K562 (cell line): ENCODE results near the gene ANO6. TPM values are rescaled to one million over a fixed set of nuclear protein-coding genes. Genes with fewer than 3 reads are reported as not detected.

Source experiments
- BCLAF1 ChIP-seq, 2 experiments: fragments of 450-650 bp in 1 of 2; IDR thresholded peaks; 2 replicates each; pipeline ENCODE4 v1.6.1; 2011 to 2017; ENCODE audit warnings: low read depth in 2 of 2, antibody characterized with exemption in 1 of 2, borderline replicate concordance in 1 of 2, low read length in 1 of 2, mild to moderate bottlenecking in 1 of 2, mixed read lengths in 1 of 2; ENCODE audit not compliant: control insufficient read depth in 1 of 2
- FOXM1 ChIP-seq, 2 experiments: fragments of 450-650 bp in 1 of 2; sonication (generic) in 1 of 2; formaldehyde crosslinking in 1 of 2; IDR thresholded peaks; 2 replicates each; pipeline versions ENCODE4 v1.6.1 to v1.9.0; 2017 to 2022; ENCODE audit warnings: low read depth in 2 of 2, mild to moderate bottlenecking in 2 of 2, missing genetic modification reagents in 1 of 2, moderate library complexity in 1 of 2
- FOXO4 ChIP-seq: fragments of 450-650 bp; formaldehyde crosslinking; IDR thresholded peaks from 2 replicates; pipeline ENCODE4 v1.4.0; 2020; ENCODE audit warnings: mild to moderate bottlenecking, moderate library complexity
- GABPA ChIP-seq: fragments of 200-800 bp; sonication (Bioruptor generic); conservative IDR thresholded peaks from 2 replicates; pipeline ENCODE4 v1.6.1; 2016; ENCODE audit warnings: low read depth, missing genetic modification characterization, missing compliant biosample characterization
- KAT8 ChIP-seq: fragments of 450-650 bp; IDR thresholded peaks from 2 replicates; pipeline ENCODE4 v1.6.1; 2016; ENCODE audit warnings: low read depth, mild to moderate bottlenecking
- NFIX ChIP-seq: fragments of 250-450 bp; sonication (Bioruptor Pico); IDR thresholded peaks from 2 replicates; pipeline ENCODE4 v1.4.0; 2020; ENCODE audit warnings: low read depth, mild to moderate bottlenecking, moderate library complexity
- NR4A1 ChIP-seq, 2 experiments: fragments of 250-450 bp in 1 of 2; fragments of 450-650 bp in 1 of 2; sonication (Bioruptor Pico) in 1 of 2; IDR thresholded peaks; 2 replicates each; pipeline versions ENCODE4 v1.4.0 to v1.6.1; 2016 to 2020; ENCODE audit warnings: mild to moderate bottlenecking in 2 of 2, missing compliant biosample characterization in 1 of 2, missing genetic modification characterization in 1 of 2, moderate library complexity in 1 of 2
- XRCC5 ChIP-seq: fragments of 200-400 bp; formaldehyde crosslinking; IDR thresholded peaks from 2 replicates; pipeline ENCODE4 v1.6.1; 2017; ENCODE audit warnings: low read depth, mild to moderate bottlenecking, low read length
- YY1 ChIP-seq, 3 experiments: IDR thresholded peaks; 2 replicates each; pipeline ENCODE4 v1.6.1; 2011; ENCODE audit warnings: low read length in 2 of 3, mild to moderate bottlenecking in 2 of 3, moderate library complexity in 2 of 3, borderline replicate concordance in 1 of 3, control low read depth in 1 of 3, low read depth in 1 of 3; ENCODE audit not compliant: insufficient read depth in 3 of 3, insufficient replicate concordance in 2 of 3, control insufficient read depth in 1 of 3, insufficient read length in 1 of 3; ENCODE audit errors: extremely low read depth in 1 of 3
- ZNF274 ChIP-seq: IDR thresholded peaks from 2 replicates; pipeline ENCODE4 v1.6.1; 2011; ENCODE audit warnings: low read depth, mild to moderate bottlenecking, low read length, moderate library complexity, borderline replicate concordance
- ZNF707 ChIP-seq: fragments of 250-450 bp; sonication (Bioruptor Pico); conservative IDR thresholded peaks from 2 replicates; pipeline ENCODE4 v1.8.0; 2022; ENCODE audit warnings: inconsistent platforms, mild to moderate bottlenecking, moderate library complexity
- ZSCAN32 ChIP-seq: fragments of 450-650 bp; formaldehyde crosslinking; IDR thresholded peaks from 2 replicates; pipeline ENCODE4 v1.4.0; 2020; ENCODE audit warnings: mild to moderate bottlenecking, moderate library complexity
- polyA plus RNA-seq, 8 experiments: library from polyadenylated mRNA; depleted of rRNA in 4 of 8; stranded (reverse) in 5 of 8; unstranded in 3 of 8; fragments of >200 nt; fragmentation: Nextera tagmentation in 2 of 8; fragmentation: Illumina TruSeq in 1 of 8; extraction: Ambion mirVana in 2 of 8; extraction: Trizol in 1 of 8; gene quantifications; 2 replicates each; pipeline versions ENCODE4 v1.2.1 to v1.2.3, GENCODE V29; 2011 to 2014; ENCODE audit warnings: inconsistent platforms in 1 of 8, missing spikeins in 1 of 8
- total RNA-seq, 7 experiments: library from RNA; depleted of rRNA in 6 of 7; stranded (reverse); fragments of >200 nt in 6 of 7; fragmentation: Illumina TruSeq in 2 of 7; extraction: Trizol in 2 of 7; gene quantifications; 2 replicates each; pipeline versions ENCODE4 v1.2.1 to v1.2.3, GENCODE V29; 2011 to 2021; ENCODE audit warnings: low replicate concordance in 1 of 7
- TF ChIP-seq, protein P1 (sequence below), 2 experiments: IDR thresholded peaks in 1 of 2; conservative IDR thresholded peaks in 1 of 2; 2 replicates each; pipeline ENCODE4 v1.6.1; 2016; ENCODE audit warnings: low read depth in 2 of 2, mild to moderate bottlenecking in 1 of 2, missing compliant biosample characterization in 1 of 2, missing genetic modification characterization in 1 of 2, moderate library complexity in 1 of 2
- TF ChIP-seq, protein P2 (sequence below): fragments of 250-450 bp; sonication (Bioruptor Pico); IDR thresholded peaks from 2 replicates; pipeline ENCODE4 v1.5.0; 2021; ENCODE audit warnings: mild to moderate bottlenecking, borderline replicate concordance

The ANO6 gene
- total and polyA plus RNA-seq, 9 of the 15 experiments (the other 6 are each of a cell fraction or from before 2014, with no cell fraction given) = 3.5 to 24.7 (median 20.3) TPM

GRCh38 chr12:45273717-45274271 lies 57.9 kb downstream of the ANO6 start (continued):
- TF ChIP-seq GABPA (tag) = 0 out of 2 replicates have a peak, but pooled peaks have one; percentile 19
- 0 out of 2 replicates have a peak, but pooled peaks have one; percentile 10 for TF ChIP-seq FOXM1 (IDR thresholded peaks at IDR 0.05; ENCODE audit: low read depth)
- TF ChIP-seq FOXM1 (CRISPR knock-in tag; IDR thresholded peaks at IDR 0.05; ENCODE audit: low read depth) = no peak
- TF ChIP-seq FOXO4 = no peak
- no peak for TF ChIP-seq ZNF274
- no peak for TF ChIP-seq NFIX (CRISPR knock-in tag)
- no peak for TF ChIP-seq XRCC5
- TF ChIP-seq BCLAF1 (IDR thresholded peaks at IDR 0.05; ENCODE audit: borderline replicate concordance in 1 of 2, control insufficient read depth in 1 of 2, low read depth in 2 of 2, low read length in 1 of 2) = no peak
- TF ChIP-seq, protein P1, sequence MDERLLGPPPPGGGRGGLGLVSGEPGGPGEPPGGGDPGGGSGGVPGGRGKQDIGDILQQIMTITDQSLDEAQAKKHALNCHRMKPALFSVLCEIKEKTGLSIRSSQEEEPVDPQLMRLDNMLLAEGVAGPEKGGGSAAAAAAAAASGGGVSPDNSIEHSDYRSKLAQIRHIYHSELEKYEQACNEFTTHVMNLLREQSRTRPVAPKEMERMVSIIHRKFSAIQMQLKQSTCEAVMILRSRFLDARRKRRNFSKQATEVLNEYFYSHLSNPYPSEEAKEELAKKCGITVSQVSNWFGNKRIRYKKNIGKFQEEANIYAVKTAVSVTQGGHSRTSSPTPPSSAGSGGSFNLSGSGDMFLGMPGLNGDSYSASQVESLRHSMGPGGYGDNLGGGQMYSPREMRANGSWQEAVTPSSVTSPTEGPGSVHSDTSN (CRISPR knock-in tag; IDR thresholded peaks at IDR 0.05; ENCODE audit: low read depth) = 0 out of 2 replicates have a peak, but pooled peaks have one; percentile 26
- TF ChIP-seq, protein P1 (tag; conservative IDR thresholded peaks at IDR 0.05; ENCODE audit: low read depth) = peak; percentile 87
- no peak for TF ChIP-seq KAT8
- TF ChIP-seq YY1 (IDR thresholded peaks at IDR 0.05; ENCODE audit: borderline replicate concordance in 1 of 3, control insufficient read depth in 1 of 3, extremely low read depth in 1 of 3, insufficient read depth in 3 of 3, insufficient read length in 1 of 3, insufficient replicate concordance in 2 of 3, low read depth in 1 of 3, low read length in 2 of 3) = no peak
- TF ChIP-seq ZNF707 = no peak
- no peak for TF ChIP-seq ZSCAN32 (CRISPR knock-in tag)
- TF ChIP-seq, protein P2, sequence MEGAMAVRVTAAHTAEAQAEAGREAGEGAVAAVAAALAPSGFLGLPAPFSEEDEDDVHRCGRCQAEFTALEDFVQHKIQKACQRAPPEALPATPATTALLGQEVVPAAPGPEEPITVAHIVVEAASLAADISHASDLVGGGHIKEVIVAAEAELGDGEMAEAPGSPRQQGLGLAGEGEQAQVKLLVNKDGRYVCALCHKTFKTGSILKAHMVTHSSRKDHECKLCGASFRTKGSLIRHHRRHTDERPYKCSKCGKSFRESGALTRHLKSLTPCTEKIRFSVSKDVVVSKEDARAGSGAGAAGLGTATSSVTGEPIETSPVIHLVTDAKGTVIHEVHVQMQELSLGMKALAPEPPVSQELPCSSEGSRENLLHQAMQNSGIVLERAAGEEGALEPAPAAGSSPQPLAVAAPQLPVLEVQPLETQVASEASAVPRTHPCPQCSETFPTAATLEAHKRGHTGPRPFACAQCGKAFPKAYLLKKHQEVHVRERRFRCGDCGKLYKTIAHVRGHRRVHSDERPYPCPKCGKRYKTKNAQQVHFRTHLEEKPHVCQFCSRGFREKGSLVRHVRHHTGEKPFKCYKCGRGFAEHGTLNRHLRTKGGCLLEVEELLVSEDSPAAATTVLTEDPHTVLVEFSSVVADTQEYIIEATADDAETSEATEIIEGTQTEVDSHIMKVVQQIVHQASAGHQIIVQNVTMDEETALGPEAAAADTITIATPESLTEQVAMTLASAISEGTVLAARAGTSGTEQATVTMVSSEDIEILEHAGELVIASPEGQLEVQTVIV (CRISPR knock-in tag) = no peak
- no peak for TF ChIP-seq NR4A1 (CRISPR knock-in tag; IDR thresholded peaks at IDR 0.05)
- peak; percentile 16; the same call in 1 of the 2 replicates for TF ChIP-seq NR4A1 (tag; IDR thresholded peaks at IDR 0.05)
